PC-9 (cell line): ENCODE data around the gene FOXP1. TPM values are rescaled to one million over a fixed set of nuclear protein-coding genes. Genes with fewer than 3 reads are reported as not detected.

Experiments
- BruUV-seq: library from RNA; stranded (reverse); fragments of 400-500 nt; replicated peaks from 2 replicates; lab custom pipeline; 2021; lab: Mats Ljungman, UMichigan
- CTCF ChIA-PET: fragments of 300-600 bp; sonication (Branson Sonifier 250); formaldehyde crosslinking; loops from one replicate; lab custom pipeline; 2022; ENCODE audit warnings: antibody characterized with exemption; lab: Charles Lee
- POLR2A ChIA-PET: fragments of 300-600 bp; sonication (Branson Sonifier 250); formaldehyde crosslinking; loops from one replicate; lab custom pipeline; 2022; ENCODE audit warnings: antibody characterized with exemption; ENCODE audit not compliant: unreplicated experiment; lab: Charles Lee
- DNase-seq, 2 experiments: peaks; one replicate each; pipeline versions ENCODE4 v3.0.0 to v3.0.0-alpha.2; 2015 to 2022; ENCODE audit warnings: mixed read lengths in 1 of 2
- H2AFZ ChIP-seq: fragments of 200-600 bp; sonication (generic); 2 replicates; pipeline ENCODE4 v1.8.1; 2017; ENCODE audit warnings: antibody characterized with exemption
- H3F3A ChIP-seq: fragments of 200-600 bp; sonication (generic); 2 replicates; pipeline ENCODE4 v1.8.1; 2017; ENCODE audit warnings: antibody characterized with exemption, mild to moderate bottlenecking, low read depth; ENCODE audit not compliant: insufficient read depth
- H3K27ac ChIP-seq: fragments of 200-600 bp; sonication (generic); 2 replicates; pipeline ENCODE4 v1.6.1; 2016; ENCODE audit warnings: mixed run types
- H3K27me3 ChIP-seq: fragments of 200-600 bp; sonication (generic); 2 replicates; pipeline ENCODE4 v1.6.1; 2016; ENCODE audit warnings: low read depth, mixed run types; ENCODE audit not compliant: insufficient read depth
- H3K36me3 ChIP-seq: fragments of 200-600 bp; sonication (generic); 2 replicates; pipeline ENCODE4 v1.6.1; 2016; ENCODE audit warnings: low read depth, mixed run types
- H3K4me1 ChIP-seq: fragments of 200-600 bp; sonication (generic); replicated peaks from 2 replicates; pipeline ENCODE4 v1.6.1; 2016; ENCODE audit warnings: mixed run types; ENCODE audit not compliant: insufficient read depth
- H3K4me2 ChIP-seq: fragments of 200-600 bp; sonication (generic); 2 replicates; pipeline ENCODE4 v1.6.1; 2017; ENCODE audit warnings: mixed run types
- H3K4me3 ChIP-seq: fragments of 200-600 bp; sonication (generic); 2 replicates; pipeline ENCODE4 v1.6.1; 2016; ENCODE audit warnings: mixed run types
- H3K79me2 ChIP-seq: fragments of 200-600 bp; sonication (generic); 2 replicates; pipeline ENCODE4 v1.6.1; 2017; ENCODE audit warnings: low read depth, mixed run types
- H3K9me2 ChIP-seq: fragments of 200-600 bp; sonication (generic); 2 replicates; pipeline ENCODE4 v1.8.1; 2017; ENCODE audit warnings: mild to moderate bottlenecking; ENCODE audit not compliant: insufficient read depth
- H3K9me3 ChIP-seq: fragments of 200-600 bp; sonication (generic); 2 replicates; pipeline ENCODE4 v1.8.1; 2016; ENCODE audit warnings: low read depth; ENCODE audit not compliant: insufficient read depth
- H4K20me1 ChIP-seq: fragments of 200-600 bp; sonication (generic); 2 replicates; pipeline ENCODE4 v1.8.1; 2017; ENCODE audit not compliant: insufficient read depth
- EZH2 ChIP-seq: fragments of 200-600 bp; sonication (generic); IDR thresholded peaks from 2 replicates; pipeline ENCODE4 v1.8.0; 2017; ENCODE audit warnings: antibody characterized with exemption, low read depth
- intact Hi-C: fragments of 100-400 bp; cut with micrococcal nuclease; formaldehyde crosslinking; loops from one replicate; pipeline ENCODE4 v1.10.0; 2022; ENCODE audit not compliant: unreplicated experiment
- total RNA-seq: library from RNA; stranded (reverse); gene quantifications from 2 replicates; pipeline ENCODE4 v1.2.3, GENCODE V29; 2021
- TF ChIP-seq, protein P1 (sequence below): fragments of 200-600 bp; sonication (generic); conservative IDR thresholded peaks from 2 replicates; pipeline ENCODE4 v1.6.1; 2017; ENCODE audit warnings: mixed run types, antibody characterized with exemption, mild to moderate bottlenecking, moderate library complexity

FOXP1 gene
- total RNA-seq, 1 experiment from 2014 or later, result 33.3 TPM

DNA sequence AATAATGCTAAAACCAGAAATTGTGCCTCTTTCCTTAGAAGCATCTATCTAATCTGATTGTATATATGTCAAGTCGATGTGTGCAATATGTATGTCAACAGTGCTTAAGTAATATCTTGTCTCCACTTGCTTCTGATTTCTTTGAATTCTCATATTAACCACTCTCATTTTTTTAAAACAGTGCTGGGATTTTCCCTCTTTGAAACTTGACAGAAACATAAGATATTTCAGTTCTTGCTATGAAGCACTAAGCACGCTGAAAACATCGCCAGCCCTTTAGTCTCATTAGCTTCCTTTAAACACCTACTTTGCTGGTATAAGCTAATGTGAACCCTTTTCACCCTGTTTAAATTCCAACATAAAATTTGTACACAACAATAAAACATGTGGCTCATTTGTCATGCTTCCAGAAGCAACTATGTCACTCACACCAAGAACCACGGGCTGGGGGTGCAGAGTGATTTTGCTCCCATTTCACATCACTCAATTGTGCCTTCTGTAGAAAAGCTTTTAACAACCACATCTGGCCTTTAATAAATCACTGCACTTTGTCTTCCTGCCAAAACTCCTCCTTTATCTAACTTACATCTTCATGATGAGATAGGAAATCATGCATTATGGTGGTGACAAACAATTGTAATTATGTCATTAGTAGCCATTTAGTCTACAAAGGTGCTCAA lies 185.2 kb downstream of the FOXP1 start:
- no TSS peak for BruUV-seq
- no peak for TF ChIP-seq EZH2
- TF ChIP-seq, protein P1, sequence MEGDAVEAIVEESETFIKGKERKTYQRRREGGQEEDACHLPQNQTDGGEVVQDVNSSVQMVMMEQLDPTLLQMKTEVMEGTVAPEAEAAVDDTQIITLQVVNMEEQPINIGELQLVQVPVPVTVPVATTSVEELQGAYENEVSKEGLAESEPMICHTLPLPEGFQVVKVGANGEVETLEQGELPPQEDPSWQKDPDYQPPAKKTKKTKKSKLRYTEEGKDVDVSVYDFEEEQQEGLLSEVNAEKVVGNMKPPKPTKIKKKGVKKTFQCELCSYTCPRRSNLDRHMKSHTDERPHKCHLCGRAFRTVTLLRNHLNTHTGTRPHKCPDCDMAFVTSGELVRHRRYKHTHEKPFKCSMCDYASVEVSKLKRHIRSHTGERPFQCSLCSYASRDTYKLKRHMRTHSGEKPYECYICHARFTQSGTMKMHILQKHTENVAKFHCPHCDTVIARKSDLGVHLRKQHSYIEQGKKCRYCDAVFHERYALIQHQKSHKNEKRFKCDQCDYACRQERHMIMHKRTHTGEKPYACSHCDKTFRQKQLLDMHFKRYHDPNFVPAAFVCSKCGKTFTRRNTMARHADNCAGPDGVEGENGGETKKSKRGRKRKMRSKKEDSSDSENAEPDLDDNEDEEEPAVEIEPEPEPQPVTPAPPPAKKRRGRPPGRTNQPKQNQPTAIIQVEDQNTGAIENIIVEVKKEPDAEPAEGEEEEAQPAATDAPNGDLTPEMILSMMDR, result no peak
- no peak for DNase-seq
- CTCF ChIA-PET, result no interaction called here
- no peak overlapping the region for H3K4me3 ChIP-seq
- no peaks in the 10 kb centered on the region for H3F3A ChIP-seq
- no peaks in the 10 kb centered on the region for H3K27me3 ChIP-seq
- intact Hi-C loops, result loop anchor here (5.0 to 10.0 kb wide), 2 partner anchors 187 to 391 kb away; partner anchors contain the start of gene FOXP1
- H3K4me1 ChIP-seq, result no peaks in the 10 kb centered on the region
- H4K20me1 ChIP-seq, result no peaks in the 10 kb centered on the region
- POLR2A ChIA-PET, result no interaction called here
- no peaks in the 10 kb centered on the region for H3K79me2 ChIP-seq
- no peak overlapping the region for H2AFZ ChIP-seq
- H3K36me3 ChIP-seq, result no peaks in the 10 kb centered on the region
- no peak overlapping the region for H3K4me2 ChIP-seq
- H3K27ac ChIP-seq, result no peak overlapping the region
- no peaks in the 10 kb centered on the region for H3K9me3 ChIP-seq
- H3K9me2 ChIP-seq, result no peaks in the 10 kb centered on the region

DNA sequence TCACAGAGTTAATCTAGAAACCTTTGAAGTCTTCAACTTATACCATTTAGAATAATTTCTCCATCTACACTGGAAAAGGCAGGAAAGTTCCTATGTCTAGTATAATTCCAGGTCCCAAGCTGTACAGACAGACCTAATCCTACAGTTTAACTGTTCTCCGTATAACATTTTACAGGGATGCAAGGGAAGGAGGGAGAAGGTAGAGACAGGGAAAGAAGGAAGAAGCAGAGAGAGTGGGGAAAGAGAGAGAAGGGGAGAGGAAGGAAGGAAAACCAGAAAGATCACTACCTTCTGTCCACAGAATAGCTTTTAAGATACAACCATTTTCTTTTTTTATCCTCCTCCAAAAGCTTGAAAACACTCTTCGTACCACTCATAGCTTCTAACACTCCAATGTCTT lies 185.8 kb downstream of the FOXP1 start:
- intact Hi-C loops, result loop anchor here (5.0 to 10.0 kb wide), 2 partner anchors 187 to 390 kb away; partner anchors contain the start of gene FOXP1
- H3K4me2 ChIP-seq, result no peak overlapping the region
- no peak overlapping the region for H3K27ac ChIP-seq
- ChIA-PET CTCF (no interaction called here), POLR2A (interaction anchor here (0.7 kb wide), 1 partner anchor 216 kb away, joined by 3 read pairs; no protein-coding TSS in a partner anchor)
- no peaks in the 10 kb centered on the region for H3K36me3 ChIP-seq
- no peaks in the 10 kb centered on the region for H3K27me3 ChIP-seq
- TF ChIP-seq, protein P1, result no peak
- no peak for TF ChIP-seq EZH2
- no peaks in the 10 kb centered on the region for H3K9me3 ChIP-seq
- DNase-seq, result no peak
- no peak overlapping the region for H3K4me3 ChIP-seq
- no peaks in the 10 kb centered on the region for H3K9me2 ChIP-seq
- no peak overlapping the region for H2AFZ ChIP-seq
- no TSS peak for BruUV-seq
- no peaks in the 10 kb centered on the region for H3F3A ChIP-seq
- no peaks in the 10 kb centered on the region for H3K4me1 ChIP-seq
- no peaks in the 10 kb centered on the region for H3K79me2 ChIP-seq
- H4K20me1 ChIP-seq, result no peaks in the 10 kb centered on the region

DNA sequence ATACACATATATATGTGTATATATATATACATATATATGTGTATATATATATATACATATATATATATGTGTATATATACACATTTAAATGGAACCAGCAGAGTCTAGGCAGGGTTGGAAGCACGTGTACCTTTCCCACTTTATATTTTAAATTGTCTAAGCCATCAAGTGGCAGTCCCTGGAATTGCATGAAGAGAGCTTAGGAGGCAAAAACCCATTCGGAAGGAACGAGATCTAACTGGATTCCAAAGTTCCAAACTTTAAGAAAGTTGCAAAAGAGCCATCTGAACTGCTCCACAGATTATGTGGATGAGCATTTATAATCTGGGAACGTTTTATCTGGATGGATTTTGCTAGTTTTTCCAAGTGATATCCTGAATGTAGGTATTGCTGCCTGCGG lies 186.5 kb downstream of the FOXP1 start:
- intact Hi-C loops, result loop anchor here (5.0 to 10.0 kb wide), 2 partner anchors 188 to 390 kb away; partner anchors contain the start of gene FOXP1
- DNase-seq, result no peak
- no TSS peak for BruUV-seq
- H3K9me3 ChIP-seq, result no peaks in the 10 kb centered on the region
- no peaks in the 10 kb centered on the region for H3K27me3 ChIP-seq
- H3F3A ChIP-seq, result no peaks in the 10 kb centered on the region
- H3K79me2 ChIP-seq, result no peaks in the 10 kb centered on the region
- ChIA-PET CTCF (no interaction called here), POLR2A (no interaction called here)
- no peak overlapping the region for H3K4me2 ChIP-seq
- no peaks in the 10 kb centered on the region for H3K9me2 ChIP-seq
- no peaks in the 10 kb centered on the region for H3K36me3 ChIP-seq
- H3K4me3 ChIP-seq, result no peak overlapping the region
- TF ChIP-seq, protein P1, result peak; percentile 58
- no peak for TF ChIP-seq EZH2
- H4K20me1 ChIP-seq, result no peaks in the 10 kb centered on the region
- H3K27ac ChIP-seq, result no peak overlapping the region
- no peak overlapping the region for H2AFZ ChIP-seq
- H3K4me1 ChIP-seq, result no peaks in the 10 kb centered on the region
